WERI-Rb-1 (cell line): ENCODE results near the gene SCARB2.

Experiments
- DNase-seq: peaks from one replicate; pipeline ENCODE4 v3.0.0-alpha.2; 2020
- H3K27ac ChIP-seq: fragments of 250-450 bp; sonication (Bioruptor Pico); 2 replicates; pipeline ENCODE4 v1.5.1; 2020; ENCODE audit warnings: mild to moderate bottlenecking, moderate library complexity
- H3K27me3 ChIP-seq: fragments of 250-450 bp; sonication (Bioruptor Pico); 2 replicates; pipeline ENCODE4 v1.5.1; 2021; ENCODE audit warnings: mild to moderate bottlenecking, low read depth, moderate library complexity; ENCODE audit not compliant: insufficient read depth, severe bottlenecking
- H3K36me3 ChIP-seq: fragments of 250-450 bp; sonication (Bioruptor Pico); 2 replicates; pipeline ENCODE4 v1.5.1; 2020; ENCODE audit warnings: mild to moderate bottlenecking, moderate library complexity
- H3K4me3 ChIP-seq: 2 replicates; pipeline ENCODE4 v1.5.1; 2011; ENCODE audit warnings: low read depth, mild to moderate bottlenecking, control low read depth, low read length
- H3K9me3 ChIP-seq: fragments of 250-450 bp; sonication (Bioruptor Pico); 2 replicates; pipeline ENCODE4 v1.5.1; 2021; ENCODE audit warnings: mild to moderate bottlenecking, moderate library complexity; ENCODE audit not compliant: severe bottlenecking
- CTCF ChIP-seq: IDR thresholded peaks from 2 replicates; pipeline ENCODE4 v1.5.1; 2011; ENCODE audit warnings: low read depth, mild to moderate bottlenecking, control low read depth, inconsistent platforms, low read length

The SCARB2 gene

DNA sequence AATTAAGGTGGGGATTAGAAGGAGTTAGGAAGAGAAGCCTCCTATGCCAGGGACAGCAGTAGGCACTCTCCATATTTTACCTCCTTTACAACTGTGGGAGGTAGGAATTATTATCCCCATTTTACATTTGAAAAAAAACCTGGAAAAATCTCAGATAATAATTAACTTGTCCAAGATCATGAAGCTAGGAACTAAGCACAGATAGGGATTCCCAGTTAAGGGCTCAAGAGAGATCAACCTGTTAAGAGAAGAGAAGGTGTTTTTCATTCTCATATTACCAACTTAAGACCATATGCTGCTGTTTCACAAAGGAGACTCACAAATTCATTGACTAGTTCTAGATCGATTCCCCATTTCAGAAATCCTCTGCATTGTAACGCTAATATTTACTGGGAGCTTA, 21.8 kb upstream of the SCARB2 start:
- no peak overlapping the region for H3K27ac ChIP-seq
- no peak overlapping the region for H3K4me3 ChIP-seq
- TF ChIP-seq CTCF = no peak
- no peaks in the 10 kb centered on the region for H3K36me3 ChIP-seq
- DNase-seq = no peak
- H3K27me3 ChIP-seq = no peaks in the 10 kb centered on the region
- H3K9me3 ChIP-seq = peaks cover 8% of the 10 kb centered on the region

DNA sequence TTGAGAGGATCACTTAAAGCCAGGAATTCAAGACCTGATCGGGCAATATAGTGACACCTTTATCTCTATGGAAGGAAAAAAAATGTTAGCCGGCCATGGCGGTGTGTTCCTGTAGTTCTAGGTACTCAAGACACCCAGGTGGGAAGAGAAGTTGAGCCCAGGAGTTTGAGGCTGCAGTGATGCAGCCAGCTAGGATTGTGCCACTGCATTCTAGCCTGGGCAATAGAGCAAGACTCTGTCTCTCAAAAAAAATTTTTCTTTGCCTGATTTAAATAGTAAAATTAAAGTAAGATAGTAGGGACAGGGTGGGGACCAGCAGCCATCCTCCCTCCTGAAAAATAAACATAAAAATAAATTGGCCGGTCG, 21.0 kb upstream of the SCARB2 start:
- Histone ChIP-seq H3K27me3 (no peaks in the 10 kb centered on the region), H3K27ac (no peak overlapping the region), H3K9me3 (peaks cover 4% of the 10 kb centered on the region), H3K36me3 (no peaks in the 10 kb centered on the region), H3K4me3 (no peak overlapping the region)
- no peak for DNase-seq
- TF ChIP-seq CTCF = no peak

- Histone ChIP-seq H3K4me3 (no peak overlapping the region), H3K9me3 (peaks cover 7% of the 10 kb centered on the region), H3K36me3 (no peaks in the 10 kb centered on the region), H3K27ac (no peak overlapping the region), H3K27me3 (no peaks in the 10 kb centered on the region)
- TF ChIP-seq CTCF = no peak
- no peak for DNase-seq
These were observed 20.5 kb upstream of the SCARB2 start for GRCh38 chr4:76233967-76234678.

- no peaks in the 10 kb centered on the region for H3K36me3 ChIP-seq
- H3K27me3 ChIP-seq = no peaks in the 10 kb centered on the region
- no peak overlapping the region for H3K4me3 ChIP-seq
- no peak for TF ChIP-seq CTCF
- peaks cover 9% of the 10 kb centered on the region for H3K9me3 ChIP-seq
- no peak for DNase-seq
- no peak overlapping the region for H3K27ac ChIP-seq
These were observed 19.9 kb upstream of the SCARB2 start for GRCh38 chr4:76233529-76233928.

DNA sequence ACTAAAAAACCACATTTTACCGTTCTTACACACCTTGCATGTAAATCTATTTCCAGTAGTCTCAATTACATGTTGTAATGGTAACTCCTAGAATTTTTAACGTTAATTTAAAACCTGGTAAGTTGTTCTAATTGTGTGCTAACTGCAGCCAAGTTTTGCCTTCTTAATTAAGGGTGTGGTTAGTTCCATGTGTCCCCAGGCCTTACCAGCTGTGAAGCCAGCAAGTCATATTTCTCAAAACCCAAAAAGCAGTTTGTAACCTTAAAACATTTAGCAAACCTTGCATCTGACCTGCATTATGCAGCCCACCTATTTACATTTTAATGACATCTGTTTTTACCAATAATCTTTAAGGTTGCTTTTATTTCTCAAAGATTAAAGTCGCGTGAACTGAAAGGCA, 19.5 kb upstream of the SCARB2 start:
- TF ChIP-seq CTCF = no peak
- Histone ChIP-seq H3K4me3 (no peak overlapping the region), H3K36me3 (no peaks in the 10 kb centered on the region), H3K27ac (no peak overlapping the region), H3K9me3 (peaks cover 10% of the 10 kb centered on the region), H3K27me3 (no peaks in the 10 kb centered on the region)
- no peak for DNase-seq

- H3K36me3 ChIP-seq = no peaks in the 10 kb centered on the region
- no peaks in the 10 kb centered on the region for H3K27me3 ChIP-seq
- no peak overlapping the region for H3K27ac ChIP-seq
- no peak for DNase-seq
- H3K9me3 ChIP-seq = peaks cover 10% of the 10 kb centered on the region
- no peak for TF ChIP-seq CTCF
- no peak overlapping the region for H3K4me3 ChIP-seq
These were observed 19.1 kb upstream of the SCARB2 start for GRCh38 chr4:76232681-76233080.
